ENCODE data around the gene THRB.

The THRB gene

GRCh38 chr3:24492971-24493551 is 1.6 kb downstream of the THRB start:
- Histone ChIP-seq H3K4me1 (ENCODE audit: control insufficient read depth in 2 of 2, insufficient read depth in 2 of 2, low read length in 2 of 2) (peaks cover 9 to 21% of the 10 kb centered on the region in 2 donors), H3K27me3 (ENCODE audit: control insufficient read depth in 2 of 2, insufficient read depth in 2 of 2, low read length in 2 of 2) (no peaks in the 10 kb centered on the region), H3K4me3 (ENCODE audit: low read length in 2 of 2) (peak overlapping the region; percentile 84 to 85), H3K9ac (ENCODE audit: low read depth in 1 of 2, low read length in 2 of 2) (peak overlapping the region in 1 of 2 donors; percentile 90), H3K36me3 (ENCODE audit: control insufficient read depth in 2 of 2, insufficient read depth in 2 of 2, low read length in 2 of 2) (no peaks in the 10 kb centered on the region), H3K27ac (ENCODE audit: low read depth in 2 of 2, low read length in 2 of 2) (no peak overlapping the region), H3K9me3 (ENCODE audit: control insufficient read depth in 2 of 2, low read length in 2 of 2) (no peaks in the 10 kb centered on the region)

GRCh38 chr3:24490151-24490550 is 4.5 kb downstream of the THRB start:
- peaks cover 3 to 27% of the 10 kb centered on the region in 2 donors for H3K4me1 ChIP-seq (ENCODE audit: control insufficient read depth in 2 of 2, insufficient read depth in 2 of 2, low read length in 2 of 2)
- no peak overlapping the region for H3K27ac ChIP-seq (ENCODE audit: low read depth in 2 of 2, low read length in 2 of 2)
- H3K9me3 ChIP-seq (ENCODE audit: control insufficient read depth in 2 of 2, low read length in 2 of 2) = no peaks in the 10 kb centered on the region
- H3K36me3 ChIP-seq (ENCODE audit: control insufficient read depth in 2 of 2, insufficient read depth in 2 of 2, low read length in 2 of 2) = no peaks in the 10 kb centered on the region
- no peak overlapping the region for H3K4me3 ChIP-seq (ENCODE audit: low read length in 2 of 2)
- H3K9ac ChIP-seq (ENCODE audit: low read depth in 1 of 2, low read length in 2 of 2) = no peak overlapping the region
- no peaks in the 10 kb centered on the region for H3K27me3 ChIP-seq (ENCODE audit: control insufficient read depth in 2 of 2, insufficient read depth in 2 of 2, low read length in 2 of 2)

GRCh38 chr3:24487325-24488262 is 7.1 kb downstream of the THRB start:
- H3K9me3 ChIP-seq (ENCODE audit: control insufficient read depth in 2 of 2, low read length in 2 of 2) = no peaks in the 10 kb centered on the region
- H3K4me1 ChIP-seq (ENCODE audit: control insufficient read depth in 2 of 2, insufficient read depth in 2 of 2, low read length in 2 of 2) = peaks cover 3 to 19% of the 10 kb centered on the region in 2 donors
- no peak overlapping the region for H3K4me3 ChIP-seq (ENCODE audit: low read length in 2 of 2)
- H3K27me3 ChIP-seq (ENCODE audit: control insufficient read depth in 2 of 2, insufficient read depth in 2 of 2, low read length in 2 of 2) = no peaks in the 10 kb centered on the region
- H3K27ac ChIP-seq (ENCODE audit: low read depth in 2 of 2, low read length in 2 of 2) = no peak overlapping the region
- no peak overlapping the region for H3K9ac ChIP-seq (ENCODE audit: low read depth in 1 of 2, low read length in 2 of 2)
- H3K36me3 ChIP-seq (ENCODE audit: control insufficient read depth in 2 of 2, insufficient read depth in 2 of 2, low read length in 2 of 2) = peaks cover 0 to 3% of the 10 kb centered on the region in 2 donors

DNA sequence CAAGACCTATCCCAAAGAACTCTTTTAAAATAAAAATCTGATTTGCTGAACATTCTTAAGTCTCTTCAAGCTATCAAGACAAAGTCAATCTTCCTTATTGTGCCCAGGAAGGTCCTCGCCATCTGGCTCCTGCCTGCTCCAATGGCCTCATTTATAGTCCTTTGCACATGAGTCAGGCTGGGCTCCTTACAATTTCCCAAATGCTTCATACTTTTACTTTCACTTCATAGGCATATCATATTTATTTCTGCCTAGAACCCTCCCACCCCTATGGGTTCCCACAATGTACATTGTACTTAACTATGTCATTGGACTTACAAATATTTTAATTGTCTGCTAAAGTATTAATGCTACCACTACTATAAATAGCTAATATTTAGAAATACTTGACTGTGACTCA is 9.1 kb downstream of the THRB start:
- peaks cover 0 to 19% of the 10 kb centered on the region in 2 donors for H3K4me1 ChIP-seq (ENCODE audit: control insufficient read depth in 2 of 2, insufficient read depth in 2 of 2, low read length in 2 of 2)
- no peaks in the 10 kb centered on the region for H3K27me3 ChIP-seq (ENCODE audit: control insufficient read depth in 2 of 2, insufficient read depth in 2 of 2, low read length in 2 of 2)
- peaks cover 0 to 3% of the 10 kb centered on the region in 2 donors for H3K36me3 ChIP-seq (ENCODE audit: control insufficient read depth in 2 of 2, insufficient read depth in 2 of 2, low read length in 2 of 2)
- H3K27ac ChIP-seq (ENCODE audit: low read depth in 2 of 2, low read length in 2 of 2) = peak overlapping the region in 1 of 2 donors; percentile 26
- no peaks in the 10 kb centered on the region for H3K9me3 ChIP-seq (ENCODE audit: control insufficient read depth in 2 of 2, low read length in 2 of 2)
- H3K9ac ChIP-seq (ENCODE audit: low read depth in 1 of 2, low read length in 2 of 2) = no peak overlapping the region
- no peak overlapping the region for H3K4me3 ChIP-seq (ENCODE audit: low read length in 2 of 2)

GRCh38 chr3:24483873-24484272 is 10.8 kb downstream of the THRB start:
- Histone ChIP-seq H3K36me3 (ENCODE audit: control insufficient read depth in 2 of 2, insufficient read depth in 2 of 2, low read length in 2 of 2) (peaks cover 0 to 3% of the 10 kb centered on the region in 2 donors), H3K27ac (ENCODE audit: low read depth in 2 of 2, low read length in 2 of 2) (no peak overlapping the region), H3K4me1 (ENCODE audit: control insufficient read depth in 2 of 2, insufficient read depth in 2 of 2, low read length in 2 of 2) (peaks cover 0 to 19% of the 10 kb centered on the region in 2 donors), H3K9ac (ENCODE audit: low read depth in 1 of 2, low read length in 2 of 2) (no peak overlapping the region), H3K4me3 (ENCODE audit: low read length in 2 of 2) (no peak overlapping the region), H3K27me3 (ENCODE audit: control insufficient read depth in 2 of 2, insufficient read depth in 2 of 2, low read length in 2 of 2) (no peaks in the 10 kb centered on the region), H3K9me3 (ENCODE audit: control insufficient read depth in 2 of 2, low read length in 2 of 2) (no peaks in the 10 kb centered on the region)

GRCh38 chr3:24482096-24482705 is 12.4 kb downstream of the THRB start:
- Histone ChIP-seq H3K4me3 (ENCODE audit: low read length in 2 of 2) (no peak overlapping the region), H3K4me1 (ENCODE audit: control insufficient read depth in 2 of 2, insufficient read depth in 2 of 2, low read length in 2 of 2) (peaks cover 0 to 11% of the 10 kb centered on the region in 2 donors), H3K9me3 (ENCODE audit: control insufficient read depth in 2 of 2, low read length in 2 of 2) (no peaks in the 10 kb centered on the region), H3K27ac (ENCODE audit: low read depth in 2 of 2, low read length in 2 of 2) (no peak overlapping the region), H3K27me3 (ENCODE audit: control insufficient read depth in 2 of 2, insufficient read depth in 2 of 2, low read length in 2 of 2) (no peaks in the 10 kb centered on the region), H3K36me3 (ENCODE audit: control insufficient read depth in 2 of 2, insufficient read depth in 2 of 2, low read length in 2 of 2) (peaks cover 0 to 3% of the 10 kb centered on the region in 2 donors), H3K9ac (ENCODE audit: low read depth in 1 of 2, low read length in 2 of 2) (no peak overlapping the region)

DNA sequence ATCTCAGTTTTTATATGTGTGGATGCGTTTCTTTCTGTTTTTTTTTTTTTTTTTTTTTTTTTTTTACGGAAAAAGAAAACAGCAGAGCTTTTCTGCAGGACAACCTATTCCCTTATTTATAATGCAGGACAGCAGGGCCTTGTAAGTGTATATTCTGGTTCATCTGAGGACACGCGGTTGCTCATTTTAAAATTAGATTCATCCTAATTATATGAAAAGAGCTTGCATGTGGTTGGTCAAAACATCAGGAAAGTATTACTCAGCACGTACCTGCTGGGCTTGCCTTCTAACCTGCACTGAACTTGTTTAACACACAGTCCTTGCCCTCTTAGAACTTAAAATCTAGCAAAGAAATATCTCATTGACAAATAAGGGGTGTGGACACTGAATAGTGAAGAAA is 13.5 kb downstream of the THRB start:
- Histone ChIP-seq H3K9me3 (ENCODE audit: control insufficient read depth in 2 of 2, low read length in 2 of 2) (no peaks in the 10 kb centered on the region), H3K36me3 (ENCODE audit: control insufficient read depth in 2 of 2, insufficient read depth in 2 of 2, low read length in 2 of 2) (peaks cover 0 to 3% of the 10 kb centered on the region in 2 donors), H3K27me3 (ENCODE audit: control insufficient read depth in 2 of 2, insufficient read depth in 2 of 2, low read length in 2 of 2) (no peaks in the 10 kb centered on the region), H3K4me1 (ENCODE audit: control insufficient read depth in 2 of 2, insufficient read depth in 2 of 2, low read length in 2 of 2) (peaks cover 0 to 8% of the 10 kb centered on the region in 2 donors), H3K9ac (ENCODE audit: low read depth in 1 of 2, low read length in 2 of 2) (no peak overlapping the region), H3K27ac (ENCODE audit: low read depth in 2 of 2, low read length in 2 of 2) (no peak overlapping the region), H3K4me3 (ENCODE audit: low read length in 2 of 2) (no peak overlapping the region)

GRCh38 chr3:24480497-24480896 is 14.2 kb downstream of the THRB start:
- peaks cover 0 to 4% of the 10 kb centered on the region in 2 donors for H3K4me1 ChIP-seq (ENCODE audit: control insufficient read depth in 2 of 2, insufficient read depth in 2 of 2, low read length in 2 of 2)

GRCh38 chr3:24479816-24480215 is 14.8 kb downstream of the THRB start:
- no peak overlapping the region for H3K4me3 ChIP-seq (ENCODE audit: low read length in 2 of 2)
- no peaks in the 10 kb centered on the region for H3K4me1 ChIP-seq (ENCODE audit: control insufficient read depth in 2 of 2, insufficient read depth in 2 of 2, low read length in 2 of 2)
- peaks cover 0 to 3% of the 10 kb centered on the region in 2 donors for H3K36me3 ChIP-seq (ENCODE audit: control insufficient read depth in 2 of 2, insufficient read depth in 2 of 2, low read length in 2 of 2)
- H3K9me3 ChIP-seq (ENCODE audit: control insufficient read depth in 2 of 2, low read length in 2 of 2) = no peaks in the 10 kb centered on the region
- H3K27ac ChIP-seq (ENCODE audit: low read depth in 2 of 2, low read length in 2 of 2) = no peak overlapping the region
- no peak overlapping the region for H3K9ac ChIP-seq (ENCODE audit: low read depth in 1 of 2, low read length in 2 of 2)
- H3K27me3 ChIP-seq (ENCODE audit: control insufficient read depth in 2 of 2, insufficient read depth in 2 of 2, low read length in 2 of 2) = no peaks in the 10 kb centered on the region

More at GRCh38 chr3:24480497-24480896, 14.2 kb downstream of the THRB start:
- H3K27me3 ChIP-seq (ENCODE audit: control insufficient read depth in 2 of 2, insufficient read depth in 2 of 2, low read length in 2 of 2) = no peaks in the 10 kb centered on the region
- no peaks in the 10 kb centered on the region for H3K9me3 ChIP-seq (ENCODE audit: control insufficient read depth in 2 of 2, low read length in 2 of 2)
- H3K4me3 ChIP-seq (ENCODE audit: low read length in 2 of 2) = no peak overlapping the region
- H3K9ac ChIP-seq (ENCODE audit: low read depth in 1 of 2, low read length in 2 of 2) = no peak overlapping the region
- H3K36me3 ChIP-seq (ENCODE audit: control insufficient read depth in 2 of 2, insufficient read depth in 2 of 2, low read length in 2 of 2) = peaks cover 0 to 3% of the 10 kb centered on the region in 2 donors
- H3K27ac ChIP-seq (ENCODE audit: low read depth in 2 of 2, low read length in 2 of 2) = no peak overlapping the region

Data from mucosa of rectum (tissue), 2 donors.